H1 (cell line): ENCODE data around the gene STARD7. TPM values are rescaled to one million over a fixed set of nuclear protein-coding genes. Genes with fewer than 3 reads are reported as not detected.

Experiments
- CTCF ChIA-PET: fragments of 300-600 bp; sonication (Branson Sonifier 250); formaldehyde crosslinking; loops from one replicate; lab custom pipeline; 2021; ENCODE audit not compliant: partially characterized antibody; lab: Charles Lee
- POLR2A ChIA-PET: fragments of 300-600 bp; sonication (Branson Sonifier 250); formaldehyde crosslinking; loops from one replicate; lab custom pipeline; 2021; ENCODE audit warnings: inconsistent platforms; ENCODE audit not compliant: partially characterized antibody; lab: Charles Lee
- DNase-seq, 2 experiments: peaks; one replicate each; pipeline versions ENCODE4 v3.0.0 to v3.0.0-alpha.2; 2010 to 2022; ENCODE audit warnings: low spot score in 2 of 2, low read depth in 1 of 2, mixed read lengths in 1 of 2
- FAIRE-seq: peaks from 2 replicates; lab custom pipeline; 2011; peaks lifted over from hg19 to GRCh38; lab: Jason Lieb, UNC
- H2AFZ ChIP-seq: 2 replicates; pipeline ENCODE4 v1.8.1; 2012; ENCODE audit warnings: low read length, inconsistent platforms
- H2AK5ac ChIP-seq: 2 replicates; pipeline ENCODE4 v1.6.1; 2013; ENCODE audit warnings: low read depth, low read length
- H2BK120ac ChIP-seq: replicated peaks from 2 replicates; pipeline ENCODE3; 2013; ENCODE audit warnings: low read depth, low read length, inconsistent platforms
- H2BK12ac ChIP-seq: 2 replicates; pipeline ENCODE4 v1.6.1; 2013; ENCODE audit warnings: low read depth, low read length
- H2BK15ac ChIP-seq: 2 replicates; pipeline ENCODE4 v1.6.1; 2013; ENCODE audit warnings: low read length
- H2BK20ac ChIP-seq: 2 replicates; pipeline ENCODE4 v1.6.1; 2013; ENCODE audit warnings: low read length
- H2BK5ac ChIP-seq: 2 replicates; pipeline ENCODE4 v1.6.1; 2013; ENCODE audit warnings: low read depth, low read length
- H3K14ac ChIP-seq: 2 replicates; pipeline ENCODE4 v1.6.1; 2013; ENCODE audit warnings: inconsistent platforms; ENCODE audit not compliant: insufficient read length
- H3K18ac ChIP-seq: 2 replicates; pipeline ENCODE4 v1.6.1; 2013; ENCODE audit warnings: low read length; ENCODE audit errors: extremely low read depth
- H3K23ac ChIP-seq: 2 replicates; pipeline ENCODE4 v1.6.1; 2013; ENCODE audit warnings: inconsistent platforms; ENCODE audit not compliant: insufficient read length
- H3K23me2 ChIP-seq: 2 replicates; pipeline ENCODE4 v1.6.1; 2013; ENCODE audit warnings: low read depth, low read length
- H3K27ac ChIP-seq: 2 replicates; pipeline ENCODE4 v1.6.1; 2011; ENCODE audit warnings: low read depth, low read length, inconsistent platforms
- H3K27me3 ChIP-seq, 4 experiments: replicated peaks in 1 of 4; 1 replicate in 1 of 4; 2 replicates in 3 of 4; pipeline versions ENCODE4 v1.6.1 to v1.8.1; 2011 to 2013; ENCODE audit warnings: low read length in 3 of 4, mild to moderate bottlenecking in 3 of 4, inconsistent platforms in 2 of 4, mixed read lengths in 2 of 4, moderate library complexity in 1 of 4; ENCODE audit not compliant: control insufficient read depth in 3 of 4, insufficient read depth in 3 of 4; ENCODE audit errors: extremely low read depth in 1 of 4
- H3K36me3 ChIP-seq, 4 experiments: 2 replicates each; pipeline versions ENCODE4 v1.6.1 to v1.8.1; 2011 to 2013; ENCODE audit warnings: mild to moderate bottlenecking in 4 of 4, low read length in 3 of 4, moderate library complexity in 2 of 4, control low read depth in 1 of 4, inconsistent platforms in 1 of 4; ENCODE audit not compliant: insufficient read depth in 4 of 4, control insufficient read depth in 2 of 4
- H3K4ac ChIP-seq: replicated peaks from 2 replicates; pipeline ENCODE3; 2013; ENCODE audit warnings: low read length, low read depth, mixed read lengths, inconsistent platforms; ENCODE audit not compliant: insufficient read length
- H3K4me1 ChIP-seq, 4 experiments: replicated peaks in 1 of 4; 1 replicate in 1 of 4; 2 replicates in 3 of 4; pipeline versions ENCODE4 v1.6.1 to v1.8.1; 2011 to 2013; ENCODE audit warnings: low read length in 3 of 4, inconsistent platforms in 2 of 4, mixed read lengths in 1 of 4; ENCODE audit not compliant: insufficient read depth in 4 of 4, control insufficient read depth in 3 of 4
- H3K4me2 ChIP-seq, 2 experiments: 2 replicates each; pipeline versions ENCODE4 v1.6.1 to v1.8.1; 2011 to 2013; ENCODE audit warnings: low read depth in 2 of 2, low read length in 2 of 2, control low read depth in 1 of 2, inconsistent platforms in 1 of 2, mild to moderate bottlenecking in 1 of 2; ENCODE audit not compliant: insufficient read depth in 1 of 2
- H3K4me3 ChIP-seq, 4 experiments: fragments of 200-600, 300-600 bp in 1 of 4; sonication (generic), shearing (Covaris generic), sonication (Bioruptor Twin) in 1 of 4; 2 replicates each; pipeline versions ENCODE4 v1.5.1 to v1.8.1; 2011 to 2016; ENCODE audit warnings: low read length in 4 of 4, low read depth in 3 of 4, control low read depth in 2 of 4, inconsistent platforms in 2 of 4, mild to moderate bottlenecking in 2 of 4, mixed read lengths in 1 of 4, moderate library complexity in 1 of 4; ENCODE audit not compliant: insufficient read depth in 2 of 4; ENCODE audit errors: extremely low read depth in 1 of 4
- H3K56ac ChIP-seq: replicated peaks from 2 replicates; pipeline ENCODE3; 2013; ENCODE audit warnings: low read depth, mild to moderate bottlenecking, mixed read lengths, low read length, inconsistent platforms; ENCODE audit not compliant: insufficient read length
- H3K79me1 ChIP-seq: 2 replicates; pipeline ENCODE4 v1.6.1; 2013; ENCODE audit warnings: low read depth, low read length, control low read depth
- H3K79me2 ChIP-seq, 2 experiments: 2 replicates each; pipeline versions ENCODE4 v1.6.1 to v1.8.1; 2012 to 2013; ENCODE audit warnings: low read length in 2 of 2, mild to moderate bottlenecking in 2 of 2, inconsistent platforms in 1 of 2; ENCODE audit not compliant: insufficient read depth in 2 of 2, control insufficient read depth in 1 of 2
- H3K9ac ChIP-seq, 4 experiments: replicated peaks in 1 of 4; 1 replicate in 1 of 4; 2 replicates in 3 of 4; pipeline versions ENCODE4 v1.6.1 to v1.8.1; 2011 to 2013; ENCODE audit warnings: low read depth in 3 of 4, low read length in 3 of 4, control low read depth in 2 of 4, mild to moderate bottlenecking in 2 of 4, moderate library complexity in 2 of 4, inconsistent platforms in 1 of 4; ENCODE audit errors: extremely low read depth in 1 of 4
- H3K9me3 ChIP-seq, 2 experiments: 2 replicates each; pipeline versions ENCODE4 v1.6.1 to v1.8.1; 2012 to 2013; ENCODE audit warnings: mild to moderate bottlenecking in 2 of 2, moderate library complexity in 2 of 2, control low read depth in 1 of 2, inconsistent platforms in 1 of 2, low read depth in 1 of 2, low read length in 1 of 2, mixed read lengths in 1 of 2; ENCODE audit not compliant: insufficient read depth in 2 of 2
- H4K20me1 ChIP-seq, 2 experiments: replicated peaks in 1 of 2; 2 replicates each; pipeline versions ENCODE3 to v1.8.1; 2011 to 2013; ENCODE audit warnings: inconsistent platforms in 2 of 2, low read length in 2 of 2, mild to moderate bottlenecking in 1 of 2; ENCODE audit not compliant: insufficient read depth in 2 of 2, control insufficient read depth in 1 of 2
- H4K5ac ChIP-seq: 2 replicates; pipeline ENCODE4 v1.6.1; 2013; ENCODE audit warnings: low read length, low read depth, mixed read lengths, inconsistent platforms; ENCODE audit not compliant: insufficient read length
- H4K8ac ChIP-seq: 2 replicates; pipeline ENCODE4 v1.8.0; 2013; ENCODE audit warnings: mild to moderate bottlenecking, moderate library complexity, low read length, inconsistent platforms; ENCODE audit not compliant: insufficient read depth; ENCODE audit errors: extremely low read depth
- H4K91ac ChIP-seq: replicated peaks from 2 replicates; pipeline ENCODE3; 2013; ENCODE audit warnings: low read length, mixed read lengths, inconsistent platforms; ENCODE audit not compliant: insufficient read length
- ASH2L ChIP-seq: fragments of 200-600, 300-600 bp; sonication (generic); IDR thresholded peaks from one replicate; pipeline ENCODE4 v1.7.1; 2017; ENCODE audit warnings: low read length
- BRCA1 ChIP-seq: IDR thresholded peaks from 2 replicates; pipeline ENCODE4 v1.6.1; 2012; ENCODE audit warnings: low read depth, low read length, improper control_type of control experiment
- CHD1 ChIP-seq: IDR thresholded peaks from 2 replicates; pipeline ENCODE4 v1.6.1; 2012; ENCODE audit warnings: low read depth, low read length, improper control_type of control experiment
- CHD2 ChIP-seq: IDR thresholded peaks from 2 replicates; pipeline ENCODE4 v1.6.1; 2012; ENCODE audit warnings: low read length, improper control_type of control experiment
- CREB1 ChIP-seq: IDR thresholded peaks from 2 replicates; pipeline ENCODE4 v1.6.1; 2012; ENCODE audit warnings: inconsistent platforms
- KDM4A ChIP-seq: IDR thresholded peaks from one replicate; pipeline ENCODE4 v1.7.1; 2012; ENCODE audit warnings: low read depth, mild to moderate bottlenecking, moderate library complexity, low read length, inconsistent platforms; ENCODE audit not compliant: severe bottlenecking
- MAFK ChIP-seq: IDR thresholded peaks from 2 replicates; pipeline ENCODE4 v1.6.1; 2012; ENCODE audit warnings: low read depth, mild to moderate bottlenecking, improper control_type of control experiment, low read length
- NRF1 ChIP-seq: IDR thresholded peaks from 2 replicates; pipeline ENCODE4 v1.6.1; 2011; ENCODE audit warnings: mild to moderate bottlenecking, low read depth, low read length, improper control_type of control experiment
- POLR2A ChIP-seq, 2 experiments: IDR thresholded peaks; 1 replicate in 1 of 2; 2 replicates in 1 of 2; pipeline ENCODE4 v1.6.1; 2011; ENCODE audit warnings: low read depth in 2 of 2, low read length in 2 of 2, mild to moderate bottlenecking in 2 of 2; ENCODE audit errors: control extremely low read depth in 1 of 2
- POU5F1 ChIP-seq: IDR thresholded peaks from 2 replicates; pipeline ENCODE4 v1.6.1; 2011; ENCODE audit warnings: low read depth, mild to moderate bottlenecking, low read length, moderate library complexity
- SIN3A ChIP-seq, 2 experiments: IDR thresholded peaks in 1 of 2; conservative IDR thresholded peaks in 1 of 2; 2 replicates each; pipeline ENCODE4 v1.6.1; 2011 to 2012; ENCODE audit warnings: low read length in 2 of 2, improper control_type of control experiment in 1 of 2, low read depth in 1 of 2, mild to moderate bottlenecking in 1 of 2
- SIRT6 ChIP-seq: IDR thresholded peaks from one replicate; pipeline ENCODE4 v1.7.1; 2012; ENCODE audit warnings: low read length, inconsistent platforms
- SIX5 ChIP-seq: IDR thresholded peaks from 2 replicates; pipeline ENCODE4 v1.6.1; 2011; ENCODE audit warnings: mild to moderate bottlenecking, low read depth, low read length
- SP1 ChIP-seq: IDR thresholded peaks from 2 replicates; pipeline ENCODE4 v1.6.1; 2011; ENCODE audit warnings: low read depth, low read length
- SP2 ChIP-seq: IDR thresholded peaks from 2 replicates; pipeline ENCODE4 v1.6.1; 2012; ENCODE audit warnings: mild to moderate bottlenecking, low read length, inconsistent platforms
- TAF1 ChIP-seq: IDR thresholded peaks from 2 replicates; pipeline ENCODE4 v1.6.1; 2011; ENCODE audit warnings: mild to moderate bottlenecking, low read depth, low read length
- TAF7 ChIP-seq: optimal IDR thresholded peaks from 2 replicates; pipeline ENCODE3; 2011; ENCODE audit warnings: low read depth, mild to moderate bottlenecking, inconsistent platforms, low read length, moderate library complexity, borderline replicate concordance
- ZNF274 ChIP-seq: IDR thresholded peaks from 2 replicates; pipeline ENCODE4 v1.7.0; 2012; ENCODE audit warnings: low read length, borderline replicate concordance; ENCODE audit errors: extremely low read depth
- polyA plus RNA-seq, 7 experiments: library from polyadenylated mRNA; depleted of rRNA in 3 of 7; stranded (reverse) in 5 of 7; unstranded in 2 of 7; fragments of >200 nt in 5 of 7; fragments of 200-250 nt in 2 of 7; gene quantifications; 1 replicate in 5 of 7; 2 replicates in 1 of 7; 4 replicates in 1 of 7; pipeline versions ENCODE4 v1.2.1 to v1.2.3, GENCODE V29; 2011 to 2013; ENCODE audit warnings: missing spikeins in 2 of 7, mixed read lengths in 2 of 7
- total RNA-seq: library from RNA; stranded (reverse); fragmentation: NEBNext Ultra II Directional; extraction: Animal tissue kit (Norgen Biotek cat#: 25700); gene quantifications from 2 replicates; pipeline ENCODE4 v1.2.1, GENCODE V29; 2021

STARD7 gene
- total and polyA plus RNA-seq, 2 of the 8 experiments (the other 6 are each of a cell fraction or from before 2014, with no cell fraction given), result 89.1 to 200 TPM

DNA sequence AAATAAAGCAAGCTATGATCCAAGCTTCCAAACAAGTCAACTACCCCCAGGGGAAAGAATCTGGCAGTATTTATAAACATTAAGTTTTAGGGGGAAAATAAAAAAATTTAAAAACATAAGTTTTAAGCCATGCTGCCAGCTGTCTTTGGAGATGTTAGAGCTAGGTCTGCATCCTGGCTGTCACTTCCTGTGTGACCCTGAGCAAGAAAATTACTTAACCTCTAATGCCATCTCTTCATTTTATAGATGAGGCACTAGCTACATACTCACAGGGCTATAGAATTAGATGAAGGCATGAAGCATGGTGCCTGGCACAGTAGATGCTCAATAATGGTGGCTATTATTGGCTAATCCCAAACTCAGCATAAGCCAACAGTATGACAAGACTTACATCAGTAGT is 28.1 kb downstream of the STARD7 start:
- no peak overlapping the region for H3K23ac ChIP-seq
- no peak overlapping the region for H3K4me2 ChIP-seq
- DNase-seq (no peak), FAIRE-seq (no peak)
- H3K4me3 ChIP-seq, result no peak overlapping the region
- no peak overlapping the region for H2AK5ac ChIP-seq
- peaks cover 0 to 7% of the 10 kb centered on the region in 2 experiments for H4K20me1 ChIP-seq
- no peaks in the 10 kb centered on the region for H3K4me1 ChIP-seq
- H3K27me3 ChIP-seq, result no peaks in the 10 kb centered on the region
- no peak overlapping the region for H2BK20ac ChIP-seq
- CTCF ChIA-PET, result interaction anchor here (0.8 to 2.8 kb wide), 7 partner anchors 21 to 188 kb away, joined by 3 to 12 read pairs (median 3); partner anchors contain the start of gene ASTL
- no peak overlapping the region for H3K9ac ChIP-seq
- H3K23me2 ChIP-seq, result no peaks in the 10 kb centered on the region
- no peaks in the 10 kb centered on the region for H3K79me2 ChIP-seq
- H2BK120ac ChIP-seq, result no peak overlapping the region
- H4K91ac ChIP-seq, result no peak overlapping the region
- H3K4ac ChIP-seq, result no peak overlapping the region
- H3K9me3 ChIP-seq, result no peaks in the 10 kb centered on the region
- no peak overlapping the region for H3K14ac ChIP-seq
- H2AFZ ChIP-seq, result no peak overlapping the region
- H2BK12ac ChIP-seq, result no peak overlapping the region
- no peak overlapping the region for H4K5ac ChIP-seq
- H3K36me3 ChIP-seq, result peaks cover 3 to 16% (median 10%) of the 10 kb centered on the region in 4 experiments; a peak in 5 of 8 replicates
- H2BK5ac ChIP-seq, result no peak overlapping the region
- POLR2A ChIA-PET, result interaction anchor here (1.2 kb wide), 1 partner anchor 30 kb away, joined by 4 read pairs; no protein-coding TSS in a partner anchor
- no peak overlapping the region for H4K8ac ChIP-seq
- H3K18ac ChIP-seq, result no peak overlapping the region
- no peak overlapping the region for H3K27ac ChIP-seq
- H3K56ac ChIP-seq, result no peak overlapping the region
- H3K79me1 ChIP-seq, result no peaks in the 10 kb centered on the region
- no peak overlapping the region for H2BK15ac ChIP-seq
- no peak for TF ChIP-seq SIRT6
- TF ChIP-seq TAF1, result no peak
- no peak for TF ChIP-seq ZNF274
- no peak for TF ChIP-seq SP2
- no peak for TF ChIP-seq MAFK
- TF ChIP-seq CREB1, result no peak
- no peak for TF ChIP-seq BRCA1
- TF ChIP-seq CHD2, result no peak
- TF ChIP-seq POLR2A (IDR thresholded peaks at IDR 0.05; ENCODE audit: control extremely low read depth in 1 of 2, low read depth in 2 of 2, low read length in 2 of 2), result no peak
- no peak for TF ChIP-seq KDM4A
- no peak for TF ChIP-seq SIN3A (conservative IDR thresholded peaks at IDR 0.05 in 1 of 2, IDR thresholded peaks at IDR 0.05 in 1 of 2; ENCODE audit: low read depth in 1 of 2, low read length in 2 of 2)
- TF ChIP-seq ASH2L, result no peak
- no peak for TF ChIP-seq NRF1
- no peak for TF ChIP-seq CHD1
- TF ChIP-seq SIX5, result no peak
- TF ChIP-seq POU5F1, result no peak
- TF ChIP-seq SP1, result no peak
- no peak for TF ChIP-seq TAF7
